ENCODE data around the gene PHLDA3.

DNA sequence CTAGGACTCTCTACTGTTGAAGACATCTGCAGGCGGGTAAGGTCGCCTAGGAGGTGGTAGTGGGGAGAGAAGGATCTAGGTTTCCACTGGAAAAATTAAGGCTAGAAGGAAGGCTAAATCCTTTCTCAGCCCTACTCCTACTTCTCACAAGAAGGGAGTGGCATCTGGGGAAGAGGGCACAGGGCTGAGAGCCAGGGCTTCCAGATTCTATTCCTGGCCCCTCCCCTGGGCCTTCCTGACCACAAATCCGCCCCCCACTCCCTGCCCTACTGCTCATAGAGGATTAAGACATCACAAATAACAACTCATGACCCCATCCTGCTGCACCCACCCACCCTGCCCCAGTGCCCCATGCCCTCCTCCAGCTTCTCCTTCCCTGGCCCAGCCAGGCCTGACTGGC is 2.5 kb downstream of the PHLDA3 start:
- no peak for TF ChIP-seq POLR2A (IDR thresholded peaks at IDR 0.05)
- TF ChIP-seq, protein P1, sequence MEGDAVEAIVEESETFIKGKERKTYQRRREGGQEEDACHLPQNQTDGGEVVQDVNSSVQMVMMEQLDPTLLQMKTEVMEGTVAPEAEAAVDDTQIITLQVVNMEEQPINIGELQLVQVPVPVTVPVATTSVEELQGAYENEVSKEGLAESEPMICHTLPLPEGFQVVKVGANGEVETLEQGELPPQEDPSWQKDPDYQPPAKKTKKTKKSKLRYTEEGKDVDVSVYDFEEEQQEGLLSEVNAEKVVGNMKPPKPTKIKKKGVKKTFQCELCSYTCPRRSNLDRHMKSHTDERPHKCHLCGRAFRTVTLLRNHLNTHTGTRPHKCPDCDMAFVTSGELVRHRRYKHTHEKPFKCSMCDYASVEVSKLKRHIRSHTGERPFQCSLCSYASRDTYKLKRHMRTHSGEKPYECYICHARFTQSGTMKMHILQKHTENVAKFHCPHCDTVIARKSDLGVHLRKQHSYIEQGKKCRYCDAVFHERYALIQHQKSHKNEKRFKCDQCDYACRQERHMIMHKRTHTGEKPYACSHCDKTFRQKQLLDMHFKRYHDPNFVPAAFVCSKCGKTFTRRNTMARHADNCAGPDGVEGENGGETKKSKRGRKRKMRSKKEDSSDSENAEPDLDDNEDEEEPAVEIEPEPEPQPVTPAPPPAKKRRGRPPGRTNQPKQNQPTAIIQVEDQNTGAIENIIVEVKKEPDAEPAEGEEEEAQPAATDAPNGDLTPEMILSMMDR (IDR thresholded peaks at IDR 0.05): no peak
